GM18868 (cell line): ENCODE measurements around the gene NRAP.

ENCODE experiments used
- ATAC-seq: cut with Tn5 transposase; IDR thresholded peaks from one replicate; pipeline ENCODE4 v1.9.1; 2021; ENCODE audit warnings: mild to moderate bottlenecking, moderate library complexity; ENCODE audit not compliant: unreplicated experiment

NRAP gene

DNA sequence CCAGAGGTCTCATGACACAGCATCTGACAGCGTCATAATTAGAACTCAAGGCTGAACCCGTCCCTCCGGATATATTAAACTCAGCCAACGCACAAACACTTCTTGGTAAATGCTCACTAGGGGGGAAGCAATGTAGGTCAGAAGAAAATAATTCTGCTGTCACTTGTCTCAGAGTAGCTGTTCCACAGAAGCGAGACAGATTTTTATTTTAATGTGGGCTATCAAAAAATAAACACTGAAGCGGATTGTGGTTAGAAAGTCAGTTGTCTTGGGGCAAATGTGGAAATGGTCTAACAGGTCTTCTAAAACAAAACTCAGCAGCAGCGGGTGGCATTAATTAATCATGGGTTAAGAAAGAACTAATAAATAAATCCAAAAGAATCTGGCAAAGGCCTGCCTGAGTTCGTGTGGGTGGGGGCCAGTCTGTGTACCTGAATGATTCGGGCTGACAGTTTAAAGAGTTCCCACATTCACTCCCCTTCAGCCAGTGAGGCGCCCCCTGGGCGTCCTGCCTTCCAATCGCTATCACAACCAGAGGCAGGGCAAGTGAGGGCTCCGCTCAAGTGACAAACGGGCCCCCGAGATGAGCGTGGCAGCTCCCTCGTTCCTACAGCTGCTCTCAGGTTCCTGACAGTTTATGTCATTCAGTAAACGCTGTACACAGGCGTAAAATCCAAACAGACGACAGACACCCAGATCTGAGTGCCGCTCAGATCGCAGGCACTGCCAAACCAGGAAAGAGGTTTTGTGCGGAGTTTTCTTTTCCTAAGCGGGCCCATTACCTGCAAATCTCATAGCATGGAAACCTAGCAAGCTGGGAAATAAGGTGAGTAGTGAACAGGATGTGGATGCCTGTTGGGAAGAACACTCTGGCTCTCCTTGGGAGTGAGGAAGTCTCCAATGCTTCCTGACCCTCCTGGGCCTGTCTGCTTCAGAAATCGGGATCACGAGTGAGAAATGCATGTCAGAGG, 52.9 kb downstream of the NRAP start:
- no peak for ATAC-seq

DNA sequence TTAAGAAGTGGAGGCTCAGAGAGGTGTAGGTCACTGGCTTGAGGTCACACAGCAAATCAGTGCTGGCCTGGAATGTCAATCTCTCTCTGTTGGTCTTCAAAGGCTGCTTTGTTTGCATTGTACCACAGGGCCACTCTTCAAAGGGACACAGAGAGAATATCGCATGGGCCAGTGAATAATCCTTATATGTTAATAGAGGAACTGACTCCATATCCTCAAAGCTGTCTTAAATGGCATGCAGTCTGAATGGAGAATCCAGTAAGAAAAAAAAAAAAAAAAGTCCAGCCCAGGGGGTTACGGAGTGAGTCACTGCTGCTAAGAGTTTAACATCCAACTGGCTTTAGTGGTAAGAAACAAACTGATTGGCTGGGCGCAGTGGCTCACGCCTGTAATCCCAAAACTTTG, 54.1 kb downstream of the NRAP start:
- no peak for ATAC-seq

DNA sequence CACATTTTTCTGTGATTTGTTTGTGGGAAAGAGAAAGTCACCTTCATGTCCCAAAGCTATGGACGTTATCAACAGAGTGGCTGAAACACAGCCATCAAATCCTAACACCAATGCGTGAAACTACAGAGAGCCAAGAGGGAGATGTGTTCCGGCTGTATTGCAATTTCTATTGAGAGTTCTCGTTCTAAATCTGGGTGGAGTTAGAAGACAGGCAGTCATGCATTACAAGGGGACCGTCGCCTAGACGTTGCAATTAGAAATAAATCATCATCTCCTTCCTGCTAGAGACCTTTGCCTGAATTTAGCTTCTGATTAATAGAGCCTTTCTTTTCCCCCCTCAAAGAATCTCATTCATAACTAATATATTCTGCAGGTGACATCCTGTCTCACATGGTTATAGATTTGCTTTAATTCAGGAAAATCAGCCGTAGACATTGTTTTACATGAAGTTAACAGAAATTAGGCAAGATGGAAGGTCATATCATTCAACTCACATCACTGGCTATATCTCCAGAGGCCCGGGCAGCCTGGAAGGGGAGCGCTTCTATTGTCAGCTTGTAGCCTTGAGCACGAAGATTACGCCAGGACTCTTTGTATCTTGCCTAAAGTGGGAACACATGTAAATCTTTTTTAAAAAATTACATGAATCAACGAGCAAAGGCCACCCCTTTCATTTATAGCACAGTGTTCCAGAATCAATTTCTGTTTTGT, 58.4 kb downstream of the NRAP start:
- no peak for ATAC-seq

DNA sequence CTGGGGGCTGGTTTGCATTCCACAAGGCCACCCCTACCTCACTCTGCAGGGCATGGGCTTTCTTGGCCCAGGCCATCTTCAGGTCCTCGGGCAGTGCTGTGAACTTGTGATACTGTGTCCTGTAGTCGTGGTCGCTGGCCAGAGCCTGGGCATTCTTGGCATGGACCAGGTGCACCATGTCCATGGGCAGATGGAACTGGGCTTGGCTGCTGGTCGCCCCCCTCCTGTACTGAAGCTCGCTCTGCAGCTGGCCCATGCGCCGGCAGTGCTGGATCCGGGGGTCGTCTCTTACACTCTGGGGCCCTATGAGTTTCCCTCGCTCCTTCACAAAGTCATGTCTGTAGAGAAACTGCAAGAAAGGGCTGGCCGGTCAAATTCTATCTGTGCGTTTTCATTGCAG, 59.3 kb downstream of the NRAP start:
- ATAC-seq, result no peak

DNA sequence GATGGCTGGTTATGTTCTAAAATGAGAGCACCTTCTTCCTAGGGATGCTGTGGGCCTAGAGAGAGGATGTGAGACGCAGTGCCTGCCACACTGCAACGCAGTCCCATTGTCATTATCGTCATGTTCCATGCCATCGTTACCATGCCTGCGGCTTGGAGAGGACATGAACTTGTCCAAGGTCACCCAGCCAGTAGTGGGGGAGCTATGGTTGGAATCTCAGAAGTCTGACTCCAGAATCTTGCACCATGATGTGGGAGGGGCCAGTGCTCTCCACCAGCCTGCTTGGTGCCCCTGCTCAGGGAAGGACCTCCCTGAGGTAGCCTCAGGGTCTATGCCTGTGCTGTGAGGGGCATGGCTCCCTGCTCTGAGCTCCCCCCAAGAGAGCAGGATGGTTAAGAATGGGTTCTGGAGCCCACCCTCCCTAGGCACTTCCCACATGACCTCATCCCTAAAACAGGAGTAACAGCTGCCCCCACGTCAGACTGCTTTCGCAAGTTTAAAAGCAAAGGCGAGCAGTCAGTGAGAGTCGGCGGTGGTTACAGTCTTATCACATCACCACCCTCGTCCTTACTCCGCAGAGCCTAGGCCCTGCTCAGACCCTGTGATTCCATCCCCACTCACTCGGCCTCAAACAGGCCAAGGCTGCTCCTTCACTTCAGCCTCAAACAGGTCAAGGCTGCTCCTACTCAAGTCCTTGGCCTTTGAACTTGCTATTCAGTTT, 60.6 kb downstream of the NRAP start:
- no peak for ATAC-seq

DNA sequence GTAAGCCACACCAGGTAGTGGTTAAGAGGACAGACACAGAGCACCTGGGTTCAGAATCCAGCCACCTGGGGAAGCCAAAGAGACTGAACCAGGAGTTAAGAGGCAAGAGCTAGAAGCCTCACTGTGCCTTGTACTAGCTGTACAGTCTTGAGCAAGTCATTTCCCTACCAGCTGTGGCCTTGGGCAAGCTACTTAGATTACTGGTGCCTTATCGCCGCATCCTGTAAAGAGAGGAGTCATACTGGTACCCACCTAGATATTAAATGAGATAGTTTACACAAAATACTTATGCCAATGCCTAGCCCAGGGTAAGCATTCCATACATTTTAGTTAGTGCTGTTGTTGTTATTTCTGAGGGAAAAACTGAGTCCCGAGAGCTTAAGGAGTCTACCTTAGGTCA, 63.3 kb downstream of the NRAP start:
- ATAC-seq, result no peak

DNA sequence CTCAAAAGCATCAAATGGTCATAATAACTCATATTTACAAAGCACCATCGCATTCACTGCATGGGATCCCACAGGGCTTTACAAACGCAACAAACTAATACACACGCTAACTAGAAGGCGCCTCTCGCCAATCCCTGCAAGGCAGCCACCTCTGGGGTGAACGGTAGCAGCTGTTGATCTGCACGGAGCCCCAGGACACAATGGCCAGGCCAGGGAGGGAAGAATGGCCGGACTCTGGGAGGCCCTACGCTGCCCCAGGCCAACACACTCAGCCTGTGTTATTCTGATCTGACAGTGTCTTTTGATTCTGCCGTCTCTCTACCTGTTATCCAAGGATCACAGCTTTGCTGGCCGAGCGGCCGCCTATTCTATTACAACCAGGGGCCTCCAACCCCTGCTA, 69.2 kb downstream of the NRAP start:
- no peak for ATAC-seq

DNA sequence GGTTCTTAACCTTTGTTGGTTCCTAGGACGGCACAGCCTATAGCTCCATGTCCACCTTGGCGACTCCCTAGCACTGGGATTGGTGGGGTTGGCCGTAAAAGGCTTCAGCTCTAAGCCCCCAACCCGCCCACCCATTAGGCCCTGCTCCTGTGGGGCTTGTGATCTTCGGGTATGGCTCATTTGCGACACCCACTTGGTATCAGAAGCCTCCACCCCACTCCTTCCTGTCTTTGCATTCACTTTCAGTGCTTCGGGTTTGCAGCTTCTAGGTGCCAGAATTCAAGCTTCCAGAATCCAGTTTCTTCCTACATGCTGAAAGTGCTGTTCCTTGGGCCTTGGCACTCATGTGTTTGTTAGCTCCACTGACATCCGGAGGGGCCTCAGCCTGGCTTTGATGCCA, 71.5 kb downstream of the NRAP start:
- ATAC-seq, result no peak

DNA sequence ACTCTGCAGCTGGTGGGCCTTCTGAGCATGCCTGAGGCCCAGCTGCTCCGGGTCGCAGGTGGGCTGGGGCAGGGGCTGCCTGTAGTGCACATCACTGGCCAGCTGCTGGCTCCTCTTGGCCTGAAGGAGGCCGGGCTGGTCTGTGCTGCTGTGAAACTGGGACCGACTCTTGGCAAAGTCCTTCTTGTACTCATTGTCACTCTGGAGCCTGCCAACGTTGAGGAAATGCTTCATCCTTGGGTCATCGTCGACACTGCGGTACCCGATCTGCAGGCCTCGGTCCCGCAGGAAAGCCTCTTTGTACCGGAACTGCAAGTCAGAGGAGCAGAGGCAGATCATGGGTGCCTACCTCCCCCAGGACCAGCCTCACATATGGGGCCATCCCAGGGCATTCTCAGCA, 73.3 kb downstream of the NRAP start:
- no peak for ATAC-seq

DNA sequence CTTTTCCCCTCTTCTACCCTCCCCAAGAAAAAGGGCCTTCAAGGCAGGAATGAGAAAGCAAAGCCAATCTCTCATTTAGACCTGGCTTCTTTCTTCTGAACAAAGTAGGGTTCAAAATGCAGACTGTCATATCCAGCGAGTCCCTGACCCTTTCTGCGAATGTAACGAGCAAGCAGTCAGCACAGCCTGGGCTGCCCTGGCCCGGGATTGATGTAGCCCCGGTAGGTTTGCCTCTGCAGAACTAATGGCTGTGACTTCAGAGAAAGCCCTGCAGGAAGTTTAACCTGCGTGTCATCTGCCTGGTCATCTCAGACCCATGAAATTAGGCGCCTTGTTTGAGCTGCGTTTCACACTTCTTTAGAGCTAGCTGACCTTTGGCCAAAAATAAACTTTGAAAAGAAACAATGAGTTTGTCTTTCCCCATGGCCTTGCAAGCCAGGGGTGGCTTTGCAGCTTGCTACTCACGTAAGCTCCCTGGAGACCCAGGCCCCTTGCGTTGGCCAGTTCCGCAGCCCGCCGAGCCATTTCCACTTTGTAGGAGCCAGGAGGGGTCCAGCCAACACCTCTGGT, 74.6 kb downstream of the NRAP start:
- ATAC-seq, result no peak

DNA sequence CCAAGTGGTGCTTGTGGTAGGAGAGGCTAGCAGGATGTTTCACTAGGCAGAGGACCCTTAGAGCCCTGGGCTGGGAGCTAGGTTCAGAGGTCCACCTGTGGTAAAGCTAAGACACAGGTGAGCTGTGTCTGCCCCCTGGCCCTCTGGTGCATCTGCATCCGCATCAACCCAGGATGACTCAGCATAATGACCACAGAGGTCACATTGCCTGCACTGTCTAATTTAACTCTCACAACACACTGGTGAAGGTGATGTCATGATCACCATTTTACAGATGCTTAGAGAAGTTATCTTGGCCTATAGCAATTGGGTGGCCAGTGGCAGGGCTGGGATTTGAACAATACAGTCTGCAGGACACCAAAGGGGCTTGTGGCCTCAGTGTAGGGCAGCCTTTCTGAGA, 77.9 kb downstream of the NRAP start:
- no peak for ATAC-seq

DNA sequence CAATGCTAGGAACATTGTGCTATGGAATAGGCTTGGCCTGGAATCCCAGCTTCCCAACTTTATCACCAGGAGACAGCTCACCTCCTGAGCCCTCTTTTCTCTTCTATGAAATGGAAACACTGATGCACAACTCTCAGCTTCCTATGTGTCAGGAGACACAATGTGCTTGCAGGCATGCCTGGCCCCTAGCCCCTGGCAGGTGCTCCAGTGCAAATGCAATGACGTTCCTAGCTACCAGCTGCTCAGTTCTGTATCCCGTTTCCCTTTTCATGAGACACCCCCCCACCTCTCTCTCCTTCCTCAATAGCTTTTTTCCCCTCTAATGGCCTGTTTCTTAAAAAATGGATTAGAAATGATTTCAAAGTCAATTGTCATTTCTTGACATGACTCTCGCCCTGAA, 80.3 kb downstream of the NRAP start:
- no peak for ATAC-seq

DNA sequence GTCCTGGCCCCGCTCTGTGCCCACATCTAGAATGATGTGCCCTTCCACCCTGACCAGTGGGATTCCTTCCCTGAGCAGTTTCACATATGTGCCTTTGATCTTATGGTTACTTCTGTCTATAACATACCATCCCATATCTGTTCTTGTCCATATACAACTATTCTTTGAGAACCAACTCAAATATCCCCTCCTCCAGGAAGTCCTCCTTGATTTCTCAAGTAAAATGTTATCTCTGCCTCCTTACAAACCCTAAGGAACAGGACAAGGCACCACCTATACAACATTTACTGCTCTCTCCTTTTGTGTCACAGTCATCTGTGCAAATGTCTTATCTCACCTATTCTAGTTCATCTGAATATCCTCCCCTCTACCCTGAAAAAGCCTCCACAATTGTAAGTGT, 82.7 kb downstream of the NRAP start:
- ATAC-seq, result no peak

DNA sequence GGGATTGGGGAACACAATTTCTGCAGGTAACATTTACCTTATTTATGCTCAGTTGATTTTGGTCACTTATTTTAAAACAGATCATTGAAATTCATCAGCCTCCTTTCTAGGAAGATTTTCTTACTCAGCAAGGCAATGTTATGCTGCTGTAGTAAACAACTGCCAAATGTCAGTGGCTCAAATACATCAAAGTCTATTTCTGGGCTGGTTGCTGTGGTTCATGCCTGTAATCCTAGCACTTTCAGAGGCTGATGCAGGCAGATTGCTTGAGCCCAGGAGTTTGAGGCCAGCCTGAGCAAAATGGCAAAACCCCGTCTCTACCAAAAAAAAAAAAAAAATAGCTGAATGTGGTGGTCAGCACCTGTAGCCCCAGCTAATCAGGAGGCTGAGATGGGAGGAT, 85.1 kb downstream of the NRAP start:
- no peak for ATAC-seq

DNA sequence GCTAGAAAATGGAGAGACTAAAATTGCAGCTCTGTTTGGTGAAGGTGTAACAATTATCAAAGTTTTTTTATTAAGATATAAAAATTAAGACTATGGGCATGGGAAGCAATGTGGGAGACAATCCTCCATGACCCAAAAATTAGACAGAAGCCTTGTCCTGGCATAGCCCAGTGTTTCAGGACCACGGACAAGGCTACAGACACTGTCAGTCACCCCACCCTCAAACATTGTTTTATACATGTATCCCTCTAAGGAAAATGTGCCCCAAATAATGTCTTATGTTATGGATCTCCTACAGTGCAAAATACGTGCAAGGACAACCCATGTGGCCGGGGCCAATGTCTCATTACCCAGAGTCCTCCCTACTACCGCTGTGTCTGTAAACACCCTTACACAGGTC, 87.0 kb downstream of the NRAP start:
- no peak for ATAC-seq

DNA sequence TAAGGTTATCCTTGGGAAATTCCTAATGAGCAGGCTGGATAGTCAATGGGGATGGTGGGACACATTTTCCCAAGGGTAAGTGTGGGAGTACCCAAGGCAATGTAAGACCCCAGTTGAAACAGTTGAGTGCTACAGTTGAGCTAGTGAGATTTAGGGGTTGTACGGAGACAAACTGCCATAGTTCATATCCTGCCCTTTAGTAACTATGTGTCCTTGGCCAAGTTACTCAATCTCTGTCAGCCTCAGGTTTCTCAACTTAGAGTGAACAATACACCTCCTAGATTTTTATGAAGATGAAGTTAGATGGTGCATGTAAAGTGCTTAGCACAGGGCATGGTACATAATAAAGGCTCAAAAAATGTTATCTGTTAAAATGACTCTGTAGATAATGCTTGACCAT, 90.5 kb downstream of the NRAP start:
- no peak for ATAC-seq

DNA sequence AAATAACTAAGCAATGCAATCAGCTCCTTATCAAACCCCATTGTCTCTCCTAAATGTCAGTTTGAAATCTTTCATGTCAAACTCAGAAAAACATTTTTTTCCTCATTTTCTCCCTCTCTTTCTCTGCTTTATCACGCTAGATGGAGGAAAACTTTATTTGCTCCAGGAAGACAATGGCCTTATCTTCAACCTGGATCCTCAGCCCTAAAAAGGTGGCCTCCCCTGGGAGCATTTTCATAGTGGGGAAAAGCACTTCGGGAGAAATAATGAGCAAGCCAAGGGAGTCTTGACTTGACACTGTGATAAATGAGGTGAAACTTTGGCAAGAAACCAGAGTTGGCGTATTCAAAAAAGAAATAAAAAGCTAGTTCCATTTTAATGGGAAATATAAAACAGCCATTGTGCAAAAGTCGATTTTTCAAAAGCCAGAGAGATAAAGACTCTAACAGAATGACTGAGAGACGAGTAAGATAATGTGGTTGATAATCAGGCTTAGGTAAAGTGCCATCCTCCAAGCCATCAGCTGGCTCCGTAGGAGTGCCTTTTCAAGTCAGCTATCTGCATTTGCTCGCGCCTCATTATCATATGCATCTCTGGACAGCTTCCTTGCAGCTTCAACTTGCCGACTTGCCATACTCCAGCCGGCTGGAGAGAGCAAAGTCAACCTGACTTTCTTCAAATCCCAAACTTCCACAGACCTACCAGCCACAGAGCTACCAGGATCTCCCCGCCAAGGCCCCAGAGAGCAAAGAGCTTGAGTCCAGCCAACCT, 91.1 kb downstream of the NRAP start:
- ATAC-seq, result no peak

DNA sequence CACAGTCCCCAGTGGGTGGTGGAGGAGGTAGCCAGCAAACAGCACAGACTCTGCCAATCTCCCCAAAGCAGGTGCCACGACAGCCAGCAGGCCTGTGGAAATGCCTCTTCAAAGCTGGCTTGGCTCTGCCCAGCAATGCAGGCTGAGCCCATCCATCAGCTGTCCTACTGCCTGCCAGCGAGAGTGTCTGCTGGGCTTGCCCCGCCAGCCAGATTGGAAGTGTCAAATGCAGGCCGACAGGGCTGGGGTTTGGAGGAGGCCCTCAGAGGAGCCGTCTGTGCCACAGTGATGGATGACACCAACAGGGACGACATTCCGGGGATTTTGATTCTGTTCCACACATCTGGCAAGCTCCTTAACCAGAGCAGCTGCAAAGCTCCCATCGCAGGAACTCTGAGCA, 94.3 kb downstream of the NRAP start:
- no peak for ATAC-seq

DNA sequence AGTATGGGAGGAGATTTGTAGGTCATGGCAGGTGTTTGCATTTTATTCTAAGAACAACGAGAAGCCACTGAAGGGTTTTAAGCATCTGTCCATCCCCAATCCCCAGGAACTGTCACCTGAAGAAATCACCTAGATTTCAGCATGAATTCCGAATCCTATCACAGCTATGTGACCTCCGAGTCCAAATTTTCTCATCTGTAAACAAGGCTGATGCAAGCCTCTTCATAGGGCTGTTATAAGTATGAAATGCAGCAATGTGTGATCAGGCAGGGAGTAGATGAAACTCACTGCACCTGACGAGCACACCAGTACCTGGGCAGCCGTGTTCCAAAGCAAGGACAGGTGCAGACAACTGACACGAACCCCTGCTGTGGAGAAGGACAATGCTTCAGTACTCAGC, 97.0 kb downstream of the NRAP start:
- no peak for ATAC-seq

DNA sequence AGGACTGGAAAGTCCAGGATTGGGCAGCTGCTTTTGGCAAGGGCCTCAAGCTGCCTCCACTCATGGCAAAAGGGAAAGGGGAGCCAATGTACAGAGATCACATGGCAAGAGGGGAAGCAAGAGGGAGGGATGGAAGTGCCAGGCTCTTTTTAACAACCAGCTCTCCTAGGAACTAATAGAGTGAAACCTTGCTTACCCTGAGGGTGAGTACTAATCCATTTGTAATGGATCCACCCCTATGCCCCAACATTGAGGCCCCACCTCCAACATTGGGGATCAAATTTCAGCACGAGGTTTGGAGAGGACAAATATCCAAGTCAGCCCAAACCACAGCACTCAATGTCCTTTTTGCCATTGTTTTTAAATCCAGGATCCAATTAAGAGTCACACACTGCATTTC, 98.5 kb downstream of the NRAP start:
- no peak for ATAC-seq
